ENCODE data around the gene MAP3K20. TPM values are rescaled to one million over a fixed set of nuclear protein-coding genes. Genes with fewer than 3 reads are reported as not detected.

Gene MAP3K20
- total and polyA plus RNA-seq, 10 of the 15 experiments (the other 5 are each of a cell fraction or from before 2014, with no cell fraction given), result 0.04 to 5.6 (median 2.3) TPM

GRCh38 chr2:173066887-173067676, 8.6 kb upstream of the MAP3K20 start:
- no peaks in the 10 kb centered on the region for H3K36me3 ChIP-seq (ENCODE audit: control insufficient read depth in 2 of 2, insufficient read depth in 2 of 2, low read length in 1 of 2)
- ATAC-seq (no peak), DNase-seq (ENCODE audit: low read depth, low spot score) (no peak), FAIRE-seq (no peak)
- no peak overlapping the region for H3K9ac ChIP-seq (ENCODE audit: control insufficient read depth, insufficient read depth, low read length)
- no peaks in the 10 kb centered on the region for H4K20me1 ChIP-seq (ENCODE audit: control insufficient read depth, insufficient read depth)
- SMC1A ChIA-PET (ENCODE audit: uncharacterized antibody, unreplicated experiment), result no interaction called here
- H3K9me3 ChIP-seq (replicated peaks; ENCODE audit: control insufficient read depth, insufficient read depth, low read length), result no peaks in the 10 kb centered on the region
- H3K27me3 ChIP-seq (replicated peaks in 1 of 2; ENCODE audit: control insufficient read depth in 2 of 2, insufficient read depth in 2 of 2, low read length in 1 of 2), result no peaks in the 10 kb centered on the region; a peak in 1 of 4 replicates
- no peak overlapping the region for H3K4me2 ChIP-seq (ENCODE audit: control insufficient read depth, insufficient read depth)
- no TSS peak for BruUV-seq (replicated peaks)
- H3K4me1 ChIP-seq (ENCODE audit: control insufficient read depth, insufficient read depth, low read length), result no peaks in the 10 kb centered on the region
- 54% methylated on average over 6 of the region's 6 CpGs for WGBS (ENCODE audit: insufficient coverage, insufficient replicate concordance, low lambda C conversion rate, missing lambda C conversion rate)
- no peak overlapping the region for H3K4me3 ChIP-seq
- intact Hi-C loops (cut with micrococcal nuclease; ENCODE audit: unreplicated experiment), result no loop called here
- CTCF ChIA-PET, result no interaction called here
- H3K79me2 ChIP-seq (ENCODE audit: control insufficient read depth, insufficient read depth, low read length), result no peaks in the 10 kb centered on the region
- POLR2A ChIA-PET, result no interaction called here
- RAD21 ChIA-PET (ENCODE audit: unreplicated experiment), result no interaction called here
- no peak overlapping the region for H2AFZ ChIP-seq (ENCODE audit: control insufficient read depth, low read depth, low read length)
- in situ Hi-C loops (cut with MboI), result no loop called here
- H3K27ac ChIP-seq (ENCODE audit: control insufficient read depth, insufficient read depth), result no peak overlapping the region
- TF ChIP-seq RAD21 (IDR thresholded peaks at IDR 0.05; ENCODE audit: insufficient read depth, low read depth, low read length), result no peak
- no peak for TF ChIP-seq TCF12 (IDR thresholded peaks at IDR 0.05; ENCODE audit: low read depth, low read length)
- no peak for TF ChIP-seq ZNF207 (IDR thresholded peaks at IDR 0.05; ENCODE audit: borderline replicate concordance)
- no peak for TF ChIP-seq RBBP5 (conservative IDR thresholded peaks at IDR 0.05)

GRCh38 chr2:173075056-173075780, 428 bp upstream of the MAP3K20 start:
- CTCF ChIA-PET, result no interaction called here
- no peak for DNase-seq (ENCODE audit: low read depth, low spot score)
- Histone ChIP-seq H3K9me3 (replicated peaks; ENCODE audit: control insufficient read depth, insufficient read depth, low read length) (no peaks in the 10 kb centered on the region; the same call in 2 of the 3 replicates), H3K4me2 (ENCODE audit: control insufficient read depth, insufficient read depth) (peak overlapping the region; percentile 96), H3K36me3 (ENCODE audit: control insufficient read depth in 2 of 2, insufficient read depth in 2 of 2, low read length in 1 of 2) (no peaks in the 10 kb centered on the region), H2AFZ (ENCODE audit: control insufficient read depth, low read depth, low read length) (peak overlapping the region; percentile 87), H3K4me1 (ENCODE audit: control insufficient read depth, insufficient read depth, low read length) (peaks cover 12% of the 10 kb centered on the region), H4K20me1 (ENCODE audit: control insufficient read depth, insufficient read depth) (no peaks in the 10 kb centered on the region), H3K79me2 (ENCODE audit: control insufficient read depth, insufficient read depth, low read length) (peaks cover 28% of the 10 kb centered on the region), H3K9ac (ENCODE audit: control insufficient read depth, insufficient read depth, low read length) (peak overlapping the region; percentile 73), H3K27me3 (replicated peaks in 1 of 2; ENCODE audit: control insufficient read depth in 2 of 2, insufficient read depth in 2 of 2, low read length in 1 of 2) (no peaks in the 10 kb centered on the region; a peak in 2 of 4 replicates), H3K27ac (ENCODE audit: control insufficient read depth, insufficient read depth) (peak overlapping the region; percentile 91), H3K4me3 (peak overlapping the region; percentile 79)
- in situ Hi-C loops (cut with MboI) (no loop called here), intact Hi-C loops (cut with micrococcal nuclease; ENCODE audit: unreplicated experiment) (loop anchor here (5.0 kb wide), 1 partner anchor 282 kb away; no protein-coding TSS in a partner anchor)
- POLR2A ChIA-PET, result no interaction called here
- 12% methylated on average over 22 of the region's 25 CpGs for WGBS (ENCODE audit: insufficient coverage, insufficient replicate concordance, low lambda C conversion rate, missing lambda C conversion rate)
- ATAC-seq, result no peak
- FAIRE-seq, result no peak
- no TSS peak for BruUV-seq (replicated peaks)
- RAD21 ChIA-PET (ENCODE audit: unreplicated experiment), result no interaction called here
- SMC1A ChIA-PET (ENCODE audit: uncharacterized antibody, unreplicated experiment), result interaction anchor here (0.6 kb wide), 1 partner anchor 208 kb away, joined by 3 read pairs; no protein-coding TSS in a partner anchor
- TF ChIP-seq E2F4 (IDR thresholded peaks at IDR 0.05; ENCODE audit: low read depth, low read length) (no peak), CEBPZ (IDR thresholded peaks at IDR 0.05; ENCODE audit: low read depth, low read length) (no peak), SKIL (IDR thresholded peaks at IDR 0.05; ENCODE audit: low read depth, poor library complexity, severe bottlenecking) (no peak), SRF (IDR thresholded peaks at IDR 0.05; ENCODE audit: low read depth in 2 of 2, low read length in 2 of 2) (no peak)
